Measurements from ENCODE around the gene ASPSCR1. TPM values are rescaled to one million over a fixed set of nuclear protein-coding genes. Genes with fewer than 3 reads are reported as not detected.

Gene ASPSCR1
- total RNA-seq, 1 experiment from 2014 or later = 59.2 TPM

DNA sequence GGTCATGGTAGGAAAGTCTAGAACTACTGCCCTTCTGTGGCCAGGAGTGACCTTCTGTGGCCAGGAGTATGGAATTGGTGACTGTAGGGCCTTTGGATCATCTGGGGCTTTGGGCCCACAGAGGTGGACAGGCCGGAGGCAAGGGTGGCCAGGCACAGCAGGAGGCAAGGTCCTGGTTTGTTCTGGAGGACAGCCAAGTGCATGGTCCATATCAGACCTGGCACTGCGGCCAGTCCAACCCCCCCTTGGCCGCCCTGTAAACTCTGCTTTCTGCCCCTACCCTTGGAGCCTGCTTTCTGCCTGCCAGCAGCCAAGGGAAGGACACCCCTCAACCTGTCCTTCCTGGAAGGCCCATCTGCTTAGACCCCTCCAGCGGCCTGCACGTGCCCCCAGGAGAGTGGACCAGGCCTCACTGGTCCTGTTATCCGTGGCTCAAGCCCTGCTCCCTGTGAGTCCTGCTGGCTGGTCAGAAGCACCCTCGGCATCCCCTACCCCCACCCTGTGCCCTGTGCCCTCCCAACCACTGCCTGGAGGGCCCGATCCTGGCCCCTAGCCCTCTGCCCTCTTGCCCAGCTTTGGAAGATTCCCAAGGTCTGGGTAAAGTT lies 62.4 kb downstream of the ASPSCR1 start:
- Histone ChIP-seq H3K4me1 (peaks cover 14% of the 10 kb centered on the region), H3K9me3 (no peaks in the 10 kb centered on the region), H3K27me3 (replicated peaks; ENCODE audit: control insufficient read depth, insufficient read depth, low read length) (no peaks in the 10 kb centered on the region), H3K36me3 (ENCODE audit: control insufficient read depth, insufficient read depth, low read length) (no peaks in the 10 kb centered on the region; the same call in 1 of the 2 replicates), H3K4me3 (ENCODE audit: low read depth, low read length) (no peak overlapping the region)
- TF ChIP-seq, protein P1, sequence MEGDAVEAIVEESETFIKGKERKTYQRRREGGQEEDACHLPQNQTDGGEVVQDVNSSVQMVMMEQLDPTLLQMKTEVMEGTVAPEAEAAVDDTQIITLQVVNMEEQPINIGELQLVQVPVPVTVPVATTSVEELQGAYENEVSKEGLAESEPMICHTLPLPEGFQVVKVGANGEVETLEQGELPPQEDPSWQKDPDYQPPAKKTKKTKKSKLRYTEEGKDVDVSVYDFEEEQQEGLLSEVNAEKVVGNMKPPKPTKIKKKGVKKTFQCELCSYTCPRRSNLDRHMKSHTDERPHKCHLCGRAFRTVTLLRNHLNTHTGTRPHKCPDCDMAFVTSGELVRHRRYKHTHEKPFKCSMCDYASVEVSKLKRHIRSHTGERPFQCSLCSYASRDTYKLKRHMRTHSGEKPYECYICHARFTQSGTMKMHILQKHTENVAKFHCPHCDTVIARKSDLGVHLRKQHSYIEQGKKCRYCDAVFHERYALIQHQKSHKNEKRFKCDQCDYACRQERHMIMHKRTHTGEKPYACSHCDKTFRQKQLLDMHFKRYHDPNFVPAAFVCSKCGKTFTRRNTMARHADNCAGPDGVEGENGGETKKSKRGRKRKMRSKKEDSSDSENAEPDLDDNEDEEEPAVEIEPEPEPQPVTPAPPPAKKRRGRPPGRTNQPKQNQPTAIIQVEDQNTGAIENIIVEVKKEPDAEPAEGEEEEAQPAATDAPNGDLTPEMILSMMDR (IDR thresholded peaks at IDR 0.05; ENCODE audit: insufficient read depth in 1 of 2, low read depth in 1 of 2, low read length in 1 of 2, severe bottlenecking in 1 of 2, unreplicated experiment in 1 of 2) = no peak
- Mint-ChIP-seq H3K27ac (ENCODE audit: unreplicated experiment) (no peak overlapping the region), H3K27me3 (ENCODE audit: insufficient read depth, unreplicated experiment) (no peaks in the 10 kb centered on the region), H3K9me3 (ENCODE audit: unreplicated experiment) (peaks cover 9% of the 10 kb centered on the region), H3K36me3 (ENCODE audit: insufficient read depth, unreplicated experiment) (peaks cover 15% of the 10 kb centered on the region), H3K4me1 (ENCODE audit: low read depth, unreplicated experiment) (peaks cover 5% of the 10 kb centered on the region), H3K4me3 (ENCODE audit: unreplicated experiment) (no peak overlapping the region)
- ChIA-PET CTCF (interaction anchor here (1.5 kb wide), 1 partner anchor 17 kb away, joined by 3 read pairs; the partner anchor contains the start of genes CENPX and LRRC45), POLR2A (no interaction called here)
- DNase-seq = no peak
- intact Hi-C loops (cut with micrococcal nuclease; ENCODE audit: unreplicated experiment) = no loop called here
- BruUV-seq (replicated peaks) = no TSS peak

DNA sequence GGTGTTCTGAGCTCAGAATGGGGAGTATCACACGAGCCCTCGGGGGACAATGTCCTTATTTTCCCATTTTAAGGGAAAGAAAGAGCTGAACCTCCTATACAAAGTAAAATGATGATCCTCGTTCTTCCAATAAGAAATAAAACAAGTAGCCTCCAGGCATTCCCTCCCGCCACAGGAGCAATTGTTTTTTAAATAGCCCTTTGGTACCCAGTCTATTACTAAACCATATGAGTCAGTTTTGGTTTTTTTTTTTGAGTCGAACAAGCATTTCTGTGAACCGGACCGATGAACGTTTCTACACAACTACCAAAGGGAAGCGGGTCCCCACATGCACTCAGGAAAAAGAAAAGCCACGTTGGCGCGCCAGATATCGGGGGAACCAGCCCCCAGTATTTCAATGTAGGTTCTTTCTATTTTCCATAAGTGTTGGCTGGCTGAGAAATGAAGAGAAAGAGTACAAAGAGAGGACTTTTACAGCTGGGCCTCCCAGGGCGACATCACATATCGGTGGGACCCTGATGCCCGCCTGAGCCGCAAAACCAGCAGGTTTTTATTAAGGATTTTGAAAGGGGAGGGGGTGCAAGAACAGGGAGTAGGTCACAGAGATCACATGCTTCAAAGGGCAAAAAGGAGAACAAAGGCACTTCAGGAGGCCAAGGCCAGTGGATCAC lies 63.9 kb downstream of the ASPSCR1 start:
- no TSS peak for BruUV-seq (replicated peaks)
- intact Hi-C loops (cut with micrococcal nuclease; ENCODE audit: unreplicated experiment) = no loop called here
- no peaks in the 10 kb centered on the region for H3K9me3 ChIP-seq
- H3K36me3 Mint-ChIP-seq (ENCODE audit: insufficient read depth, unreplicated experiment) = peaks cover 10% of the 10 kb centered on the region
- CTCF ChIA-PET = interaction anchor here (0.9 to 1.4 kb wide), 3 partner anchors 10 to 39 kb away, joined by 3 to 7 read pairs (median 7); partner anchors contain the start of gene RAC3
- peaks cover 9% of the 10 kb centered on the region for H3K9me3 Mint-ChIP-seq (ENCODE audit: unreplicated experiment)
- H3K4me1 ChIP-seq = peaks cover 10% of the 10 kb centered on the region
- DNase-seq = no peak
- H3K4me3 ChIP-seq (ENCODE audit: low read depth, low read length) = no peak overlapping the region
- H3K27me3 ChIP-seq (replicated peaks; ENCODE audit: control insufficient read depth, insufficient read depth, low read length) = no peaks in the 10 kb centered on the region
- TF ChIP-seq, protein P1 (IDR thresholded peaks at IDR 0.05; ENCODE audit: insufficient read depth in 1 of 2, low read depth in 1 of 2, low read length in 1 of 2, severe bottlenecking in 1 of 2, unreplicated experiment in 1 of 2) = no peak
- no peaks in the 10 kb centered on the region for H3K4me1 Mint-ChIP-seq (ENCODE audit: low read depth, unreplicated experiment)
- H3K4me3 Mint-ChIP-seq (ENCODE audit: unreplicated experiment) = no peak overlapping the region
- no peak overlapping the region for H3K27ac Mint-ChIP-seq (ENCODE audit: unreplicated experiment)
- no peaks in the 10 kb centered on the region for H3K27me3 Mint-ChIP-seq (ENCODE audit: insufficient read depth, unreplicated experiment)
- POLR2A ChIA-PET = no interaction called here
- H3K36me3 ChIP-seq (ENCODE audit: control insufficient read depth, insufficient read depth, low read length) = no peaks in the 10 kb centered on the region

GRCh38 chr17:82042649-82043048 lies 65.2 kb downstream of the ASPSCR1 start:
- Histone ChIP-seq H3K4me3 (ENCODE audit: low read depth, low read length) (no peak overlapping the region), H3K36me3 (ENCODE audit: control insufficient read depth, insufficient read depth, low read length) (no peaks in the 10 kb centered on the region), H3K9me3 (no peaks in the 10 kb centered on the region), H3K27me3 (replicated peaks; ENCODE audit: control insufficient read depth, insufficient read depth, low read length) (no peaks in the 10 kb centered on the region), H3K4me1 (peaks cover 4% of the 10 kb centered on the region; the same call in 1 of the 2 replicates)
- no peaks in the 10 kb centered on the region for H3K4me1 Mint-ChIP-seq (ENCODE audit: low read depth, unreplicated experiment)
- no peak for DNase-seq
- ChIA-PET POLR2A (no interaction called here), CTCF (no interaction called here)
- no peaks in the 10 kb centered on the region for H3K27me3 Mint-ChIP-seq (ENCODE audit: insufficient read depth, unreplicated experiment)
- TF ChIP-seq, protein P1 (IDR thresholded peaks at IDR 0.05; ENCODE audit: insufficient read depth in 1 of 2, low read depth in 1 of 2, low read length in 1 of 2, severe bottlenecking in 1 of 2, unreplicated experiment in 1 of 2) = no peak
- peaks cover 9% of the 10 kb centered on the region for H3K9me3 Mint-ChIP-seq (ENCODE audit: unreplicated experiment)
- BruUV-seq (replicated peaks) = no TSS peak
- no peak overlapping the region for H3K27ac Mint-ChIP-seq (ENCODE audit: unreplicated experiment)
- H3K4me3 Mint-ChIP-seq (ENCODE audit: unreplicated experiment) = no peak overlapping the region
- H3K36me3 Mint-ChIP-seq (ENCODE audit: insufficient read depth, unreplicated experiment) = peaks cover 4% of the 10 kb centered on the region
- intact Hi-C loops (cut with micrococcal nuclease; ENCODE audit: unreplicated experiment) = no loop called here
